CD4-positive, alpha-beta T cell treated with Interleukin-12 subunit alpha and Interleukin-12 subunit beta, for 1 hour (primary cell): Measurements from ENCODE around the gene MIB1.
"Not testable (repeated sequence)": the region's sequence is repeated elsewhere in the genome, so short reads cannot be mapped to it uniquely, and the experiment has no call there.

ENCODE experiments used
- DNase-seq: peaks from one replicate; pipeline ENCODE4 v3.0.0-alpha.2; 2020

The MIB1 gene

GRCh38 chr18:21740538-21741311 lies at the start of gene MIB1:
Gene MIB1 (plus strand): TSS chr18:21740792. CDS start chr18:21741584, 792 bp downstream.
- DNase-seq: peak; percentile 97

DNA sequence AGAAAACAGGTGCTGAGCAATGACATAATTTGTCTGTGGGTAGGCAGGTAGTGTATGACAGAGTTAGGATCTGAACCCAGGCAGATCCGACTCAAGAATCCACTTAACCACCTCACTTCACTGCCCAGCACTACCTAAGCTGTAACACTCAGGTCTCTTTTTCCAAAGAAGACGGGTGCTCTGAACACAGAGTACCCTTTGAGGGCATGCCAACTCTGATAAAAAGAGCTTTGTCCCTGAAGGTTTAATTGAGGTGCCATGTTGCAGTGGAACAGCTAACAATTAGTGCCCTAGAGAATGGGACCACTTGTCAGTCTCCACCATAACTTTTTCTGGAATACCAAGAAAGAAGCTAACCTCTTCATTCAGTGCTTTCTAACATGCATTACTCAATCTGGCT lies 47.3 kb upstream of the MIB1 start:
- no peak for DNase-seq

- no peak for DNase-seq
Measured at GRCh38 chr18:21700528-21701075, 40.0 kb upstream of the MIB1 start.

DNA sequence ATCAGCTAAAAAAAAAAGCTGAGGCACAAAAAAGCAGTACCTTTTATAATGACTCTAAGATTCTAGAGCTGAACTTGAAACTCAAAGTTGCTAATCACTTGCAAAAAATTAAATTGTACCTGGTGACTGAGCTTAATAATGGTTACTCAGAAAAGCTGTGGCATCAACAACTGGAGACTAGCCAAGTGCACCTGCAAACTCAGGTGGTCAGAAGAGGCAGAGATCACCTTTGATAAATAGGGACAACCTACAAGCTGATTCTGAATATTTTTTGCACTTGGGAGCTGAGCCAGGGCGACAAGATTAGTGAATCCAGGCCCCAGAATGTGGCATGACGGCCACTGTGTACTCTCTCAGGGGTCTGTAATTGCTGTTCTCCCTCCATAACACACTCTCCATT lies 39.0 kb upstream of the MIB1 start:
- no peak for DNase-seq

GRCh38 chr18:21702602-21703001 lies 38.0 kb upstream of the MIB1 start:
- no peak for DNase-seq

GRCh38 chr18:21703241-21703820 lies 37.3 kb upstream of the MIB1 start:
- peak; percentile 47 for DNase-seq

DNA sequence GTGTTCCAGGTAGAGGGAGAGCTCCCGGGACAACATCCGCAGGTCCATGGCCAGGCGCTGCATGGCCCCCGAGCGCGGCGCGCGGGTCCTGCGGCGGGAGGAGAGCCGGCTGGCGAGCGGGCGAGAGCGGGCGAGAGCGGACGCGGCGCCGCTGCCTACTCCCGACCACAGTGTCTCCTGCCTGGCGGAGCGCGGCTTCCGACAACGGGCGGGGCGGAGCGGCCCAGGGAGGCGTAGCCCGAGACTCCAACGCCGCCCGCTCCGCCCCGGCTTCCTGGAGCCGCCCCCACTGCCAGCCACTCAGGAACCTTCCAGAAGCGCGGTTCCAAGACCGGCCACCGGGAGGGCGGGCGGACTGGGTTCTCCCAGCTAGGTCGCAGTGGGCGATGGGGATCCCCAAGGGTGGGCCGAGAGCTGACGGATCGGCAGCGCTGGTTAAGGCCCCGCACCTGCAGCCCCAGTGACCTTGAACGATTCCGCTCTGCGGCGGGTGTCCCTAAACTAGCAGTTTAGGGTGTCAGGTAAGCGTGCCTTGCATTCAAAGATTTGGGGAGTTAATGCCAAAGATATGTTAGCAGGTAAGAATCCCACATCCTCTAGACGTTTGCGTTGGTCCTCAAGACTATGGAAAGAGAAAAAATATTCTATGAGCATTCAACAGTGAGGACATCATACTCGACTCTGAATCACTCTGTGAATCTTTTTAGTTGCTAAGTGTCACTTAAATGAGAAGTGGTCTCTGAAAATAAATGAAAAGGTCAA lies 35.8 kb upstream of the MIB1 start, which contains the start of gene ABHD3:
Gene ABHD3 (minus strand): TSS at position 172 of the 762 bp plus-strand sequence. CDS start 109 bp downstream, at position 63.
- DNase-seq: peak; percentile 93

DNA sequence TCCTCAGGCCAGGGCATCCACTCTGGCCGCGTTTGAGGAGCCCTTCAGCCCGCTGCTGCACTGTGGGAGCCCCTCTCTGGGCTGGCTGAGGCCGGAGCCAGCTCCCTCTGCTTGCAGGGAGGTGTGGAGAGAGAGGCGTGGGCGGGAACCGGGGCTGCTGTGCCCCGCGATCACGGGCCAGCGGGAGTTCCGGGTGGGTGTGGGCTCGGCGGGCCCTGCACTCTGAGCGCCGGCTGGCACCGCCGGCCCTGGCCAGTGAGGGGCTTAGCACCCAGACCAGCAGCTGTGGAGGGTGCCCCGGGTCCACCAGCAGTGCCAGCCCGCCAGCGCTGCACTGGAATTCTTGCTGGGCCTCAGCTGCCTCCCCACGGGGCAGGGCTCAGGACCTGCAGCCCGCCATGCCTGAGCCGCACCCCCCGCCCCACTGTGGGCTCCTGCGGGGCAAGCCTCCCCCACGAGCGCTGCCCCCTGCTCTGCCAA lies 34.2 kb upstream of the MIB1 start:
- DNase-seq: no peak

DNA sequence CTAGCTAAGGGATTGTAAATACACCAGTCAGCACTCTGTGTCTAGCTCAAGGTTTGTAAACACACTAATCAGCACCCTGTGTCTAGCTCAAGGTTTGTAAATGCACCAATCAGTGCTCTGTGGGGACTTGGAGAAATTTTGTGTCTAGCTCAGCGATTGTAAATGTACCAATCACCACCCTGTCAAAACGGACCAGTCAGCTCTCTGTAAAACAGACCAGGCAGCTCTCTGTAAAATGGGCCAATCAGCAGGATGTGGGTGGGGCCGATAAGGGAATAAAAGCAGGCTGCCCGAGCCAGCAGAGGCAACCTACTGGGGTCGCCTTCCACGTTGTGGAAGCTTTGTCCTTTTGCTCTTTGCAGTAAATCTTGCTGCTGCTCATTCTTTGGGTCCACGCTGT lies 33.5 kb upstream of the MIB1 start:
- DNase-seq: not testable (repeated sequence)

DNA sequence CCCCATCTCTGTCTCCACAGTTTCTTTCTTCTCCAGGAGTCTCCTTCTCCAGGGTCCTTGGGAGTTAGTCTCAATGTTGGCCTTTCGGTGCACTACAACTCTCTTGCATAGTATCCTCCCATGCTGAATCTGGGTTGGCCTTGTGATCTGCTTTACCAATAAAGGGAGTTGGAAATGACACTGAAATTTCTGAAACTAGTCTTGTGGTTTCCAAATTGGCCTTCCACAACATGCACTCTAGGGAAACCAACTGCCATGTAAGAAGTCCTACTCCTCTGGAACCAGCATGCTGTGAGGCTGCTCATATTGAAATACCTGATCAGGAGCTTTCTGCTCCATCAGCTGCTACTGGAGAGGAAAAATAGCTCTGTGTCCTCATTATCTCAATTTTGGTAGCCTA lies 26.1 kb upstream of the MIB1 start:
- DNase-seq: no peak

- no peak for DNase-seq
Measured at GRCh38 chr18:21722687-21723086, 17.9 kb upstream of the MIB1 start.

DNA sequence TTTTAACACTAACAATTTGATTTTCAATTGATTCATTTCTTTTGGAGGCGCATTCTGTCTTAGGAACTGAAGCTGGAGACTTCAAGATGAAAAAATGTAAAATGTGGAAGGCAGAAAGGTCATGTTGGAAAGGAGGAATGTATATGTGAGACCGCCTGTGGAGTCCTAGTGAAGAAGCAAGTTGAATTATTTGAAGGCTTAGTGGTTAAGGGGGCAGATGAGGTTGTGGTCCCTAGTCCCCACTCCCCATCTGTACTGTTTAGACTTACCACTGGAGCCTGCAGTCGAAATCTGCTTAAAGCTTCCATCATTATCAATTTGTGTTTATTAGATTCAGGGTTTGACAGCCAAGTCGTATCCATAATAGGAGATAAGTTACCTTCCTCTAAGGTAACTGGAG lies 15.4 kb upstream of the MIB1 start:
- DNase-seq: no peak

DNA sequence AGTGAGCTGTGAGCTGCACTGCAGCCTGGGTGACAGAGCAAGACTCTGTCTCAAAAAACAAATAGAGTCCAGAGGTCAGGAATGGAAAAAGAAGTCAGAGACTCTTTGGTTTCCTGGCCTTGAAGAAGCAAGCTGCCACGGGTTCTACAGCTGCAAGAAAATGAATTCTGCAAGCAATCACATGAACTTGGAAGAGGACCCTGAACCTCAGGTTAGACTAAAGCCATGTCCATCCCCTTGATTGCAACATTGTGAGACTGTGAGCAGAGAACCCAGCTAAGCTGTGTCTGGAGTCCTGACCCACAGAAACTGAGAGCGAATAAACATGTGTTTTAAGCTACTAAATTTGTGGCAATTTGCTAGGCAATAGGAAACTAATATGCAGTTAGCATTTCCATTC lies 12.9 kb upstream of the MIB1 start:
- no peak for DNase-seq

DNA sequence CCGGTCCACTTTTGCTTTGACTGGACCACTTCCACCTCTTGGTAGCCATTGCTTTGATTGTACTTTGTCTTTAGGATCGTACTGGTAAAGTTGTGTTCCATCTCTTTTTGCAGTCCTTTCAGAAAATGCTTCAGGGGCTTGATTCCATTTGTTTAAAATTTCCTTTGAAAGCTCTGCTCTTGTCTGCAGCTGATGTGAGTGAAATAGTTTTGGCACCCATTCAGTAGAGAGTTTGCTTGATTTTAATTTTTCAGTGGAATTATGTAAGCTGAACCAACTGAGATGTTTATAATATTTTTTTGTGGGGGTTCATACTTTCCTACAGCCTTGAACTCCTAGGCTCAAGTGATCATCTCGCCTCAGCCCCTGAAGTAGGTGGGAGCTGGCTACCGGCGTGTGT lies 7.6 kb upstream of the MIB1 start:
- DNase-seq: no peak

DNA sequence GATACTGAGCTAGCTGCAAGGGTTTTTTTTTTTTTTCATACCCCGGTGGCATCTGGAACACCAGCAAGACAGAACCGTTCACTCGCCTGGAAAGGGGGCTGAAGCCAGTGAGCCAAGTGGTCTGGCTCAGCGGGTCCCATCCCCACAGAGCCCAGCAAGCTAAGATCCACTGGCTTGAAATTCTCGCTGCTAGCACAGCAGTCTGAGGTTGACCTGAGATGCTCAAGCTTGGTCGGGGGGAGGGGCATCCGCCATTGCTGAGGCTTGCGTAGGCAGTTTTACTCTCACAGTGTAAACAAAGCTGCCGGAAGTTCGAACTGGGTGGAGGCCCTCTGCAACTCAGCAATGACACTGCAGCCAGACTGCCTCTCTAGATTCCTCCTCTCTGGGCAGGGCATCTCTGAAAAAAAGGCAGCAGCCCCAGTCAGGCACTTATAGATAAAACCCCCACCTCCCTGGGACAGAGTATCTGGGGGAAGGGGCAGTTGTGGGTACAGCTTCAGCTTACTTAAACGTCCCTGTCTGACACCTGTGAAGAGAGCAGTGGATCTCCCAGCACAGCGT lies 5.1 kb upstream of the MIB1 start:
- DNase-seq: peak; percentile 72

- DNase-seq: not testable (repeated sequence)
Measured at GRCh38 chr18:21736926-21737325, 3.7 kb upstream of the MIB1 start.

- no peak for DNase-seq
Measured at GRCh38 chr18:21739604-21740537, 721 bp upstream of the MIB1 start.

DNA sequence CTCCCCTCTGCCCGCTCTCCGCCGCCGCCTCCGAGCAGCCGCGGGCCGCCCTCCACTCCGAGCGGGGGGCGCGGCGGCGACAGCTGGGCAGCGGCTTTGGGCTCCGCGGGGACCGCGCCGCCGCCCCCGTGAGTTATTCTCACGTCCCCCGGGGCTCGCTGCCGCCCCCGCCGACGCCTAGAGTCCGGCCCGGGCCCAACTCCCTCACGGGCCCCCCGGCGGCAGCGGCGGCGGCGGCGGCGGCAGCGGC lies 645 bp downstream of the MIB1 start:
- no peak for DNase-seq

GRCh38 chr18:21741562-21742314 lies 1.1 kb downstream of the MIB1 start:
- DNase-seq: peak; percentile 21

- DNase-seq: no peak
Measured at GRCh38 chr18:21742315-21742687, 1.7 kb downstream of the MIB1 start.

DNA sequence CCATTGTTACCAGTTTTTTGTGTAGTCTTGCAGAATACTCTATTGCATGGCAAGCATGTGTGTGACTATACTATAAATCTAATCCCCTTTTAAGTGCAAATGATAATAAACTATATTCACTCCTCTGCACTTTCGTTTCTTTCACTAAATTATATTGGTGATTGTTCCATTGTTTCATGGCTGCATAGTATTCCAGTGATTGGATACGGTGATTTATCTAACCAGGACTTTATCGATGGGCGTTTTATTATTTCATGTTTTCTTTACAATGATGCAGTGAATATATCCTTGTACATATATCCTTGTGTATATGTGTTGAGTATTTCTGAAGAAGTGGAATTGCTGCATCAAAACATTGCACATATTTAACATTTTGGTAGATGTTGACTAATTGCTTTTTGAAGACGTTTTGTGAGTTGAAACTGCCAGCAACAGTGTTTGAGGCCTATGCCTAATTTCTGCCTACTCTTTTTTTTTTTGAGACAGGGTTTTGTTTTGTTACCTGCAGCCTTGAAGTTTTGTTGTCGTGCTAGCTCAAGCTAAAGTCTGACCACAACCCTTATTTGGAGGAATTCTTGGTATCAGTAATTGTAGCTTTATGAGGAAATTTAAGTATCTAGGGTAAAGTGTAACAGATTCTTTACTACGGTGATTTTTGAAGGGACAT lies 2.7 kb downstream of the MIB1 start:
- DNase-seq: peak; percentile 29
